Cortex of kidney (tissue), 1 donor: ENCODE results near the gene CACNA2D2.

Experiments
- DNase-seq: peaks from one replicate; lab custom pipeline; 2025; lab: John Stamatoyannopoulos, UW

CACNA2D2 gene

GRCh38 chr3:50503504-50504342, at the start of gene CACNA2D2:
TSS of gene CACNA2D2 (minus strand) at chr3:50503634. CDS start at chr3:50503423, 211 bp downstream.
- DNase-seq, result no peak

GRCh38 chr3:50552598-50552997, 49.2 kb upstream of the CACNA2D2 start:
- DNase-seq, result no peak

GRCh38 chr3:50551681-50552435, 48.4 kb upstream of the CACNA2D2 start:
- DNase-seq, result no peak

GRCh38 chr3:50551054-50551659, 47.7 kb upstream of the CACNA2D2 start:
- no peak for DNase-seq

- no peak for DNase-seq
Measured at GRCh38 chr3:50550079-50550736, 46.8 kb upstream of the CACNA2D2 start.

GRCh38 chr3:50549226-50549625, 45.8 kb upstream of the CACNA2D2 start:
- no peak for DNase-seq

GRCh38 chr3:50545781-50546180, 42.3 kb upstream of the CACNA2D2 start:
- no peak for DNase-seq

GRCh38 chr3:50542177-50543034, 39.0 kb upstream of the CACNA2D2 start:
- DNase-seq, result no peak

GRCh38 chr3:50539356-50540286, 36.2 kb upstream of the CACNA2D2 start:
- DNase-seq, result no peak

GRCh38 chr3:50537421-50538129, 34.1 kb upstream of the CACNA2D2 start:
- DNase-seq, result no peak

GRCh38 chr3:50536471-50537180, 33.2 kb upstream of the CACNA2D2 start:
- DNase-seq, result no peak

GRCh38 chr3:50534681-50535330, 31.4 kb upstream of the CACNA2D2 start:
- DNase-seq, result no peak

GRCh38 chr3:50533807-50534461, 30.5 kb upstream of the CACNA2D2 start:
- no peak for DNase-seq

- DNase-seq, result no peak
Measured at GRCh38 chr3:50533316-50533715, 29.9 kb upstream of the CACNA2D2 start.

- no peak for DNase-seq
Measured at GRCh38 chr3:50532062-50532705, 28.8 kb upstream of the CACNA2D2 start.

- no peak for DNase-seq
Measured at GRCh38 chr3:50531201-50531600, 27.8 kb upstream of the CACNA2D2 start.
